Activated CD4-positive, alpha-beta memory T cell treated with anti-CD3 and anti-CD28 coated beads, Interleukin-2, amount 10 ng/mL, durations not matched to agents 7 days and 5 days (primary cell): ENCODE data around the gene MAPKBP1. TPM values are rescaled to one million over a fixed set of nuclear protein-coding genes. Genes with fewer than 3 reads are reported as not detected.

Experiments
- CTCF ChIA-PET: fragments of 350-600 bp; sonication (Branson Sonifier 250); formaldehyde crosslinking; loops from one replicate; lab custom pipeline; 2021; ENCODE audit warnings: antibody characterized with exemption, inconsistent platforms; lab: Charles Lee
- POLR2A ChIA-PET: fragments of 350-600 bp; sonication (Branson Sonifier 250); formaldehyde crosslinking; loops from one replicate; lab custom pipeline; 2021; ENCODE audit warnings: antibody characterized with exemption; lab: Charles Lee
- DNase-seq: peaks from one replicate; pipeline ENCODE4 v3.0.0-alpha.2; 2020
- H3K27ac Mint-ChIP-seq: one replicate; pipeline ENCODE4 v1.8.0; 2021; ENCODE audit warnings: mild to moderate bottlenecking, mixed read lengths
- H3K27me3 Mint-ChIP-seq: one replicate; pipeline ENCODE4 v1.8.0; 2021; ENCODE audit warnings: mixed read lengths
- H3K36me3 Mint-ChIP-seq: one replicate; pipeline ENCODE4 v1.8.0; 2021; ENCODE audit warnings: low read depth, mixed read lengths
- H3K4me1 Mint-ChIP-seq: one replicate; pipeline ENCODE4 v1.8.0; 2021; ENCODE audit warnings: mixed read lengths
- H3K4me3 Mint-ChIP-seq: one replicate; pipeline ENCODE4 v1.8.0; 2021; ENCODE audit warnings: mild to moderate bottlenecking, mixed read lengths
- H3K9me3 Mint-ChIP-seq: one replicate; pipeline ENCODE4 v1.8.0; 2021; ENCODE audit warnings: mixed read lengths
- total RNA-seq, 2 experiments: library from RNA; stranded (reverse); gene quantifications; one replicate each; pipeline ENCODE4 v1.2.3, GENCODE V29; 2021

The MAPKBP1 gene
- total RNA-seq, 2 experiments from 2014 or later: 28.9 to 31.6 TPM

- Mint-ChIP-seq H3K27me3 (no peaks in the 10 kb centered on the region), H3K4me3 (peak overlapping the region; percentile 21), H3K27ac (peak overlapping the region; percentile 47), H3K4me1 (peaks cover 42% of the 10 kb centered on the region), H3K9me3 (no peaks in the 10 kb centered on the region), H3K36me3 (peaks cover 4% of the 10 kb centered on the region)
- DNase-seq: no peak
- CTCF ChIA-PET: interaction anchor here (0.7 to 6.9 kb wide), 24 partner anchors 8 to 345 kb away, joined by 3 to 270 read pairs (median 6); partner anchors contain the start of gene MAPKBP1
- POLR2A ChIA-PET: interaction anchor here (0.6 to 5.5 kb wide), 9 partner anchors 9 to 209 kb away, joined by 3 to 59 read pairs (median 3); partner anchors contain the start of gene MAPKBP1
Measured at GRCh38 chr15:41810651-41811431, 36.6 kb downstream of the MAPKBP1 start.

GRCh38 chr15:41811432-41812195, 37.3 kb downstream of the MAPKBP1 start:
- Mint-ChIP-seq H3K4me1 (peaks cover 42% of the 10 kb centered on the region), H3K27ac (peak overlapping the region; percentile 47), H3K27me3 (no peaks in the 10 kb centered on the region), H3K9me3 (no peaks in the 10 kb centered on the region), H3K4me3 (no peak overlapping the region), H3K36me3 (peaks cover 8% of the 10 kb centered on the region)
- CTCF ChIA-PET: interaction anchor here (0.7 to 6.9 kb wide), 25 partner anchors 9 to 346 kb away, joined by 3 to 270 read pairs (median 6); partner anchors contain the start of gene MAPKBP1
- POLR2A ChIA-PET: interaction anchor here (0.6 to 5.5 kb wide), 10 partner anchors 15 to 210 kb away, joined by 3 to 59 read pairs (median 4); partner anchors contain the start of genes MAPKBP1 and MGA
- DNase-seq: peak; percentile 78

- ChIA-PET POLR2A (interaction anchor here (5.5 kb wide), 1 partner anchor 38 kb away, joined by 59 read pairs; the partner anchor contains the start of gene MAPKBP1), CTCF (interaction anchor here (0.9 to 6.9 kb wide), 11 partner anchors 9 to 255 kb away, joined by 3 to 270 read pairs (median 10); partner anchors contain the start of gene MAPKBP1)
- Mint-ChIP-seq H3K27ac (no peak overlapping the region), H3K27me3 (no peaks in the 10 kb centered on the region), H3K4me3 (no peak overlapping the region), H3K4me1 (peaks cover 42% of the 10 kb centered on the region), H3K9me3 (no peaks in the 10 kb centered on the region), H3K36me3 (peaks cover 13% of the 10 kb centered on the region)
- no peak for DNase-seq
Measured at GRCh38 chr15:41812820-41813375, 38.6 kb downstream of the MAPKBP1 start.

- Mint-ChIP-seq H3K27ac (no peak overlapping the region), H3K27me3 (no peaks in the 10 kb centered on the region), H3K36me3 (peaks cover 17% of the 10 kb centered on the region), H3K4me1 (peaks cover 42% of the 10 kb centered on the region), H3K9me3 (no peaks in the 10 kb centered on the region), H3K4me3 (no peak overlapping the region)
- POLR2A ChIA-PET: interaction anchor here (5.5 kb wide), 1 partner anchor 38 kb away, joined by 59 read pairs; the partner anchor contains the start of gene MAPKBP1
- no peak for DNase-seq
- CTCF ChIA-PET: interaction anchor here (0.9 to 6.9 kb wide), 4 partner anchors 10 to 81 kb away, joined by 3 to 270 read pairs (median 24); partner anchors contain the start of gene MAPKBP1
Measured at GRCh38 chr15:41813426-41813825, 39.1 kb downstream of the MAPKBP1 start.

GRCh38 chr15:41814534-41814933, 40.2 kb downstream of the MAPKBP1 start:
- no peaks in the 10 kb centered on the region for H3K9me3 Mint-ChIP-seq
- no peak for DNase-seq
- ChIA-PET POLR2A (no interaction called here), CTCF (interaction anchor here (6.9 kb wide), 1 partner anchor 39 kb away, joined by 270 read pairs; the partner anchor contains the start of gene MAPKBP1)
- H3K27me3 Mint-ChIP-seq: no peaks in the 10 kb centered on the region
- H3K36me3 Mint-ChIP-seq: peaks cover 25% of the 10 kb centered on the region
- no peak overlapping the region for H3K27ac Mint-ChIP-seq
- peaks cover 39% of the 10 kb centered on the region for H3K4me1 Mint-ChIP-seq
- H3K4me3 Mint-ChIP-seq: no peak overlapping the region

GRCh38 chr15:41816788-41817187, 42.5 kb downstream of the MAPKBP1 start:
- H3K36me3 Mint-ChIP-seq: peaks cover 28% of the 10 kb centered on the region
- CTCF ChIA-PET: interaction anchor here (2.5 kb wide), 1 partner anchor 43 kb away, joined by 9 read pairs; the partner anchor contains the start of gene MAPKBP1
- DNase-seq: no peak
- no peak overlapping the region for H3K4me3 Mint-ChIP-seq
- H3K4me1 Mint-ChIP-seq: peaks cover 18% of the 10 kb centered on the region
- H3K27ac Mint-ChIP-seq: no peak overlapping the region
- H3K9me3 Mint-ChIP-seq: no peaks in the 10 kb centered on the region
- no peaks in the 10 kb centered on the region for H3K27me3 Mint-ChIP-seq
- POLR2A ChIA-PET: no interaction called here

DNA sequence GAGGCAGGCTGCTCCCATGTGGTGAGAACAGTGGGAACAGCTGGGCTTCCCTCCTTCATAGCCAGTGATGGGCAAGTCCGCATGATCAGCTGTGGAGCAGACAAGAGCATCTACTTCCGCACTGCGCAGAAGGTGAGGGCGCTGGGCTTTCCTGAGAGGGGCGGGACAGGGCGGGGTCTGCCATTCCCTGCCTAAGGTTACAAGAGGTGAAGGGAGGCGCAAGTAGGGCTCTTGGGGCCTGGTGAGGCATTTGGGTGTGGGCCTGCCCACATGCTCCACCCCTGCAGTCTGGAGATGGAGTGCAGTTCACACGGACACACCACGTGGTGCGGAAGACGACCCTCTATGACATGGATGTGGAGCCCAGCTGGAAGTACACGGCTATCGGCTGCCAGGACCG, 43.0 kb downstream of the MAPKBP1 start:
- Mint-ChIP-seq H3K9me3 (no peaks in the 10 kb centered on the region), H3K4me1 (peaks cover 12% of the 10 kb centered on the region), H3K36me3 (peaks cover 28% of the 10 kb centered on the region), H3K4me3 (no peak overlapping the region), H3K27ac (no peak overlapping the region), H3K27me3 (no peaks in the 10 kb centered on the region)
- ChIA-PET POLR2A (no interaction called here), CTCF (interaction anchor here (2.5 kb wide), 1 partner anchor 44 kb away, joined by 9 read pairs; the partner anchor contains the start of gene MAPKBP1)
- no peak for DNase-seq

DNA sequence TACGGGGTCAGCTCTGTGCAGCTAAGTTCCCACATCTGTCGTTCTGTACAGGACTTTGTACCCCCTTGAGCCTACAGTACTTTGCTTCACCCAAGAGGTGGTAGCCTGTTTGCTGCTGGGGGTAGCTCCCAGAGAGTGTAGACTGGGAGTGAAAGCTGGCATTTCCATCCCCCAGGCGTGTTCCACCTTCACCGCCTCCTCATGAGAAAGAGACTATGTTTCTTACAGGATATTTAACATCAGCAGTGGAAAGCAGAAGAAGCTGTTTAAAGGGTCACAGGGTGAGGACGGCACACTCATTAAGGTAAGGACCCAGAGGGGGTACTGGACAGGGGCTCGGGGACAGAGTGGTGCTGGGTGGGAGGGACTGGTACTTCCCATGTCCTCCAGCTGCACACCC, 43.5 kb downstream of the MAPKBP1 start:
- Mint-ChIP-seq H3K27ac (no peak overlapping the region), H3K4me1 (peaks cover 8% of the 10 kb centered on the region), H3K36me3 (peaks cover 30% of the 10 kb centered on the region), H3K27me3 (no peaks in the 10 kb centered on the region), H3K4me3 (no peak overlapping the region), H3K9me3 (no peaks in the 10 kb centered on the region)
- POLR2A ChIA-PET: no interaction called here
- CTCF ChIA-PET: interaction anchor here (2.5 kb wide), 1 partner anchor 44 kb away, joined by 9 read pairs; the partner anchor contains the start of gene MAPKBP1
- DNase-seq: no peak

GRCh38 chr15:41819455-41820050, 45.3 kb downstream of the MAPKBP1 start:
- Mint-ChIP-seq H3K4me3 (no peak overlapping the region), H3K9me3 (no peaks in the 10 kb centered on the region), H3K4me1 (no peaks in the 10 kb centered on the region), H3K36me3 (peaks cover 32% of the 10 kb centered on the region), H3K27ac (no peak overlapping the region), H3K27me3 (no peaks in the 10 kb centered on the region)
- ChIA-PET POLR2A (interaction anchor here (0.9 kb wide), 1 partner anchor 9 kb away, joined by 3 read pairs; no protein-coding TSS in a partner anchor), CTCF (interaction anchor here (1.7 kb wide), 1 partner anchor 46 kb away, joined by 7 read pairs; the partner anchor contains the start of gene MAPKBP1)
- DNase-seq: no peak

GRCh38 chr15:41820791-41821423, 46.6 kb downstream of the MAPKBP1 start:
- no peak for DNase-seq
- CTCF ChIA-PET: interaction anchor here (0.9 to 1.7 kb wide), 4 partner anchors 9 to 47 kb away, joined by 4 to 7 read pairs (median 5); partner anchors contain the start of gene MAPKBP1
- POLR2A ChIA-PET: interaction anchor here (0.8 kb wide), 1 partner anchor 44 kb away, joined by 3 read pairs; no protein-coding TSS in a partner anchor
- peaks cover 41% of the 10 kb centered on the region for H3K36me3 Mint-ChIP-seq
- no peaks in the 10 kb centered on the region for H3K4me1 Mint-ChIP-seq
- no peak overlapping the region for H3K4me3 Mint-ChIP-seq
- H3K27ac Mint-ChIP-seq: no peak overlapping the region
- no peaks in the 10 kb centered on the region for H3K9me3 Mint-ChIP-seq
- no peaks in the 10 kb centered on the region for H3K27me3 Mint-ChIP-seq

DNA sequence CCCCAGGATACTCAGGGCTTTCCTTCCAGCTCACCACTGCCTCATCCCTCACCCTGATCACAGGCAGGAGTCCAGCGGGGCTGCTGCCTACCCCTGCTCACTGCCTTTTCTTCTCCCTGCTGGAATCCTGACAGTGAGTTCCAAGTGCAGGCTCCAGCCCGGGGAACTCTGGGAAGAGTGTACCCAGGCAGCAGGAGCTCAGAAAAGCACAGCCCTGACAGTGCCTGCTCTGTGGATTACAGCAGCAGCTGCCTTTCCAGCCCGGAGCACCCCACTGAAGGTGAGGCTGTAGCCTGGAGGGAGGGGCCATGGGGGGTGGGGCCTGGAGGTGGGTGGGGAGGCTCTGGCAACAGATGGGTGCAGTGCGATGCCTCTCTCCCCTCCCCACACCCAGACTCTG, 47.5 kb downstream of the MAPKBP1 start:
- ChIA-PET POLR2A (interaction anchor here (0.9 kb wide), 1 partner anchor 24 kb away, joined by 3 read pairs; no protein-coding TSS in a partner anchor), CTCF (interaction anchor here (1.2 kb wide), 1 partner anchor 48 kb away, joined by 5 read pairs; the partner anchor contains the start of gene MAPKBP1)
- Mint-ChIP-seq H3K27ac (no peak overlapping the region), H3K9me3 (no peaks in the 10 kb centered on the region), H3K27me3 (no peaks in the 10 kb centered on the region), H3K4me1 (peaks cover 5% of the 10 kb centered on the region), H3K4me3 (no peak overlapping the region), H3K36me3 (peaks cover 34% of the 10 kb centered on the region)
- no peak for DNase-seq
